CD14-positive monocyte (primary cell): ENCODE results near the gene KCNT1. TPM values are rescaled to one million over a fixed set of nuclear protein-coding genes. Genes with fewer than 3 reads are reported as not detected.
A peak's percentile ranks its signal among the peaks of the same experiment; 100 is the strongest.

Experiments used
- DNase-seq, 3 donors: peaks; one replicate each; pipeline ENCODE4 v3.0.0-alpha.2; 2011 to 2022
- H2AFZ ChIP-seq: 2 replicates; pipeline ENCODE4 v1.6.0; 2012; ENCODE audit warnings: mild to moderate bottlenecking, low read depth, low read length, inconsistent platforms; ENCODE audit not compliant: insufficient read depth, poor library complexity, severe bottlenecking
- H3K27ac ChIP-seq, 2 donors: 1 replicate in 1 of 2; 2 replicates in 1 of 2; pipeline ENCODE4 v1.5.1; 2012 to 2013; ENCODE audit warnings: low read length in 2 of 2, control low read depth in 1 of 2, inconsistent platforms in 1 of 2, low read depth in 1 of 2, mild to moderate bottlenecking in 1 of 2
- H3K27me3 ChIP-seq, 2 donors: one replicate each; pipeline versions ENCODE4 v1.6.0 to v1.6.1; 2011 to 2013; ENCODE audit warnings: low read length in 2 of 2; ENCODE audit not compliant: control insufficient read depth in 2 of 2, insufficient read depth in 2 of 2
- H3K36me3 ChIP-seq, 2 donors: replicated peaks in 1 of 2; 1 replicate in 1 of 2; 2 replicates in 1 of 2; pipeline versions ENCODE4 v1.5.1 to v1.6.1; 2012 to 2013; ENCODE audit warnings: low read length in 2 of 2, control low read depth in 1 of 2, inconsistent platforms in 1 of 2, mild to moderate bottlenecking in 1 of 2; ENCODE audit not compliant: insufficient read depth in 2 of 2, control insufficient read depth in 1 of 2
- H3K4me1 ChIP-seq, 2 donors: 1 replicate in 1 of 2; 2 replicates in 1 of 2; pipeline versions ENCODE4 v1.5.1 to v1.6.1; 2012 to 2013; ENCODE audit warnings: low read length in 2 of 2, control low read depth in 1 of 2, inconsistent platforms in 1 of 2, mild to moderate bottlenecking in 1 of 2, moderate library complexity in 1 of 2; ENCODE audit not compliant: insufficient read depth in 2 of 2, control insufficient read depth in 1 of 2
- H3K4me2 ChIP-seq: replicated peaks from 2 replicates; pipeline ENCODE3; 2012; ENCODE audit warnings: low read length, moderate library complexity, mild to moderate bottlenecking; ENCODE audit not compliant: poor library complexity, severe bottlenecking; ENCODE audit errors: extremely low read depth
- H3K4me3 ChIP-seq, 3 experiments: fragments of 200-600 bp in 1 of 3; sonication (generic) in 1 of 3; replicated peaks in 1 of 3; 1 replicate in 2 of 3; 2 replicates in 1 of 3; pipeline ENCODE4 v1.5.1; 2011 to 2013; ENCODE audit warnings: low read length in 3 of 3, mild to moderate bottlenecking in 3 of 3, control low read depth in 2 of 3, low read depth in 2 of 3, inconsistent platforms in 1 of 3, moderate library complexity in 1 of 3
- H3K79me2 ChIP-seq: 2 replicates; pipeline ENCODE4 v1.6.0; 2012; ENCODE audit warnings: mild to moderate bottlenecking, control low read depth, inconsistent platforms, low read length, moderate library complexity; ENCODE audit not compliant: insufficient read depth
- H3K9ac ChIP-seq: 2 replicates; pipeline ENCODE4 v1.6.0; 2017; ENCODE audit warnings: low read length, mild to moderate bottlenecking; ENCODE audit not compliant: insufficient read depth, poor library complexity, severe bottlenecking
- H3K9me3 ChIP-seq, 2 donors: replicated peaks in 1 of 2; 1 replicate in 1 of 2; 2 replicates in 1 of 2; pipeline versions ENCODE4 v1.5.1 to v1.6.1; 2012 to 2013; ENCODE audit warnings: low read length in 2 of 2, control low read depth in 1 of 2; ENCODE audit not compliant: control insufficient read depth in 1 of 2, insufficient read depth in 1 of 2
- H4K20me1 ChIP-seq: 2 replicates; pipeline ENCODE4 v1.6.0; 2012; ENCODE audit warnings: mild to moderate bottlenecking, low read length, control low read depth, moderate library complexity; ENCODE audit not compliant: insufficient read depth
- H3K27ac Mint-ChIP-seq, 7 donors: one replicate each; pipeline ENCODE4 v1.8.0; 2020; ENCODE audit warnings: mild to moderate bottlenecking in 7 of 7, mixed read lengths in 7 of 7, moderate library complexity in 6 of 7, inconsistent platforms in 2 of 7
- H3K27me3 Mint-ChIP-seq, 3 donors: one replicate each; pipeline ENCODE4 v1.8.0; 2021 to 2022; ENCODE audit warnings: low read depth in 3 of 3, mild to moderate bottlenecking in 3 of 3, mixed read lengths in 3 of 3, moderate library complexity in 3 of 3, inconsistent platforms in 1 of 3
- H3K36me3 Mint-ChIP-seq, 2 donors: one replicate each; pipeline ENCODE4 v1.8.0; 2020; ENCODE audit warnings: mixed read lengths in 2 of 2, inconsistent platforms in 1 of 2, mild to moderate bottlenecking in 1 of 2
- H3K4me1 Mint-ChIP-seq: one replicate; pipeline ENCODE4 v1.8.0; 2020; ENCODE audit warnings: mild to moderate bottlenecking, mixed read lengths
- H3K4me3 Mint-ChIP-seq, 2 donors: one replicate each; pipeline ENCODE4 v1.8.0; 2020; ENCODE audit warnings: mild to moderate bottlenecking in 2 of 2, mixed read lengths in 2 of 2, moderate library complexity in 1 of 2
- H3K9me3 Mint-ChIP-seq, 7 donors: one replicate each; pipeline ENCODE4 v1.8.0; 2020 to 2022; ENCODE audit warnings: mixed read lengths in 7 of 7, mild to moderate bottlenecking in 6 of 7, moderate library complexity in 6 of 7, inconsistent platforms in 2 of 7
- WGBS: methylation state at CpG from one replicate; pipeline ENCODE4 v1.1.5; 2013; ENCODE audit warnings: missing lambda C conversion rate; ENCODE audit not compliant: insufficient coverage; 5-methylcytosine and 5-hydroxymethylcytosine counted together
- intact Hi-C, 2 donors: fragments of 100-400 bp; cut with micrococcal nuclease; formaldehyde crosslinking; loops; one replicate each; pipeline versions ENCODE4 v1.15.0 to v1.15.1; 2023
- polyA plus RNA-seq, 3 donors: library from polyadenylated mRNA; depleted of rRNA in 1 of 3; unstranded in 2 of 3; stranded (reverse) in 1 of 3; fragments of 300-500 nt in 2 of 3; fragments of >200 nt in 1 of 3; fragmentation: Illumina TruSeq in 2 of 3; gene quantifications; 1 replicate in 2 of 3; 2 replicates in 1 of 3; pipeline ENCODE4 v1.2.3, GENCODE V29; 2012 to 2021
- TF ChIP-seq, protein P1 (sequence below): fragments of 200-600 bp; IDR thresholded peaks from one replicate; pipeline ENCODE4 v1.8.0; 2022; ENCODE audit warnings: antibody characterized with exemption, mild to moderate bottlenecking

Gene KCNT1
- polyA plus RNA-seq, 3 donors: not detected

DNA sequence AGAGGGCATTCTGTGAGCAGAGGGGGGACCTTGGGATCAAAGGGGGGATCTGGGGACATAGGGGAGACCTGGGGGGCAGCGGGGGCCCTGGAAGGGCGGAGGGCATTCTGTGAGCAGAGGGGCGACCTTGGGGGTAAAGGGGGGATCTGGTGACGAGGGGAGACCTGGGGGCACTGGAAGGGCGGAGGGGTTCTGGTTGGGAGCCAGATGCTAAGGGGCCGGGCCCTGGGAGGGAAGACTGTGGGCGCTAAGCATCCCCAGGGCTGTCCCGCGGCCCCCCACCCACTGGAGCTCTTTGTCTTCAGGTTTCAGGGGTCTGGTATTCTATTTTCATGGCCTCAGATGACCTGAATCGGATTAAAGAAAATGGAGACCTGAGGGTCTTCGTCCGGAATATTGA lies 38.1 kb upstream of the KCNT1 start:
- H4K20me1 ChIP-seq: no peaks in the 10 kb centered on the region
- TF ChIP-seq, protein P1, sequence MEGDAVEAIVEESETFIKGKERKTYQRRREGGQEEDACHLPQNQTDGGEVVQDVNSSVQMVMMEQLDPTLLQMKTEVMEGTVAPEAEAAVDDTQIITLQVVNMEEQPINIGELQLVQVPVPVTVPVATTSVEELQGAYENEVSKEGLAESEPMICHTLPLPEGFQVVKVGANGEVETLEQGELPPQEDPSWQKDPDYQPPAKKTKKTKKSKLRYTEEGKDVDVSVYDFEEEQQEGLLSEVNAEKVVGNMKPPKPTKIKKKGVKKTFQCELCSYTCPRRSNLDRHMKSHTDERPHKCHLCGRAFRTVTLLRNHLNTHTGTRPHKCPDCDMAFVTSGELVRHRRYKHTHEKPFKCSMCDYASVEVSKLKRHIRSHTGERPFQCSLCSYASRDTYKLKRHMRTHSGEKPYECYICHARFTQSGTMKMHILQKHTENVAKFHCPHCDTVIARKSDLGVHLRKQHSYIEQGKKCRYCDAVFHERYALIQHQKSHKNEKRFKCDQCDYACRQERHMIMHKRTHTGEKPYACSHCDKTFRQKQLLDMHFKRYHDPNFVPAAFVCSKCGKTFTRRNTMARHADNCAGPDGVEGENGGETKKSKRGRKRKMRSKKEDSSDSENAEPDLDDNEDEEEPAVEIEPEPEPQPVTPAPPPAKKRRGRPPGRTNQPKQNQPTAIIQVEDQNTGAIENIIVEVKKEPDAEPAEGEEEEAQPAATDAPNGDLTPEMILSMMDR: no peak
- H3K9ac ChIP-seq: no peak overlapping the region
- no peak overlapping the region for H2AFZ ChIP-seq
- Mint-ChIP-seq H3K36me3 (no peaks in the 10 kb centered on the region), H3K27me3 (peaks cover 2 to 8% (median 3%) of the 10 kb centered on the region in 3 donors), H3K4me1 (no peaks in the 10 kb centered on the region), H3K4me3 (no peak overlapping the region), H3K27ac (no peak overlapping the region), H3K9me3 (peaks cover 0 to 2% (median 0%) of the 10 kb centered on the region in 7 donors)
- DNase-seq: no peak
- no peaks in the 10 kb centered on the region for H3K4me1 ChIP-seq
- intact Hi-C loops: no loop called here
- H3K4me2 ChIP-seq: no peak overlapping the region
- H3K4me3 ChIP-seq: no peak overlapping the region
- no peaks in the 10 kb centered on the region for H3K9me3 ChIP-seq
- no peaks in the 10 kb centered on the region for H3K79me2 ChIP-seq
- no peaks in the 10 kb centered on the region for H3K36me3 ChIP-seq
- no peak overlapping the region for H3K27ac ChIP-seq
- no peaks in the 10 kb centered on the region for H3K27me3 ChIP-seq
- 99% methylated on average over 12 of the region's 12 CpGs for WGBS

DNA sequence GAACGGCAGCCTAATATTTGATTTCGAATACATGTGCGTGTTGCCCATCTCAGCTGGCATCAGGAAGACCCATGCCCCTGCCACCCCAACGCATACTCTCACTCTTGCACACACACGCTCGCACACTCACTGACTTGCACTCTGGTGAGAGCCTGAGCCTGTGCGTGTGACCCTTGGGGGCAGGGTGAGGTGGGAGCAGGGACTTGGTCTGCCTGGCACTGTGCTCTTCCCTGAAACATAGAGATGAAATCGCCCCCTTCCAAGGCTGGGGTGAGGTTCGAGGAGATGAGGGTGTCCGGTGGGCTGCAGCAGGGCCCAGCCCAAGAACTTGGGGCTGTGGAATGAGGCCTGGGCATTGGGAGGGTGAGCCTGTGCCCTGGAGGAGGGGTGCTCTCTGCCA lies 37.7 kb upstream of the KCNT1 start:
- Mint-ChIP-seq H3K27me3 (peaks cover 2 to 8% (median 6%) of the 10 kb centered on the region in 3 donors), H3K27ac (peak overlapping the region in 1 of 7 donors; percentile 10), H3K4me3 (no peak overlapping the region), H3K9me3 (peaks cover 0 to 6% (median 2%) of the 10 kb centered on the region in 7 donors), H3K4me1 (no peaks in the 10 kb centered on the region), H3K36me3 (no peaks in the 10 kb centered on the region)
- TF ChIP-seq, protein P1: no peak
- no peaks in the 10 kb centered on the region for H3K79me2 ChIP-seq
- no peaks in the 10 kb centered on the region for H4K20me1 ChIP-seq
- H3K27ac ChIP-seq: no peak overlapping the region
- H3K9ac ChIP-seq: no peak overlapping the region
- H3K4me1 ChIP-seq: no peaks in the 10 kb centered on the region
- intact Hi-C loops: no loop called here
- no peaks in the 10 kb centered on the region for H3K36me3 ChIP-seq
- H2AFZ ChIP-seq: no peak overlapping the region
- H3K4me3 ChIP-seq: no peak overlapping the region
- no peaks in the 10 kb centered on the region for H3K9me3 ChIP-seq
- DNase-seq: no peak
- H3K27me3 ChIP-seq: no peaks in the 10 kb centered on the region
- WGBS: 91% methylated on average over 6 of the region's 10 CpGs
- no peak overlapping the region for H3K4me2 ChIP-seq
